HCT116 (cell line): ENCODE results near the gene FKBP6. TPM values are rescaled to one million over a fixed set of nuclear protein-coding genes. Genes with fewer than 3 reads are reported as not detected.
"Not testable (repeated sequence)": the region's sequence is repeated elsewhere in the genome, so short reads cannot be mapped to it uniquely, and the experiment has no call there.

Experiments
- ATAC-seq: fragments of 200-7000 bp; cut with Tn5 transposase; 2 replicates; pipeline ENCODE4 v1.9.1; 2020; ENCODE audit warnings: mild to moderate bottlenecking, moderate library complexity
- BruUV-seq: library from RNA; stranded (reverse); fragments of 400-500 nt; replicated peaks from 2 replicates; lab custom pipeline; 2021; lab: Mats Ljungman, UMichigan
- CTCF ChIA-PET: fragments of 300-600 bp; sonication (Branson Sonifier 250); formaldehyde crosslinking; loops from one replicate; lab custom pipeline; 2021; ENCODE audit warnings: antibody characterized with exemption; lab: Charles Lee
- POLR2A ChIA-PET: fragments of 300-600, 350-600 bp; sonication (Branson Sonifier 250); formaldehyde crosslinking; loops from one replicate; lab custom pipeline; 2021; ENCODE audit warnings: antibody characterized with exemption; lab: Charles Lee
- RAD21 ChIA-PET, 2 experiments: fragments of 300-600 bp; sonication (Branson Sonifier 250); formaldehyde crosslinking; loops; one replicate each; lab custom pipeline; 2023; ENCODE audit warnings: low total read pairs in 2 of 2; ENCODE audit not compliant: uncharacterized antibody in 2 of 2, unreplicated experiment in 2 of 2, low non-redundant PET in 1 of 2; lab: Charles Lee
- DNase-seq: peaks from one replicate; pipeline ENCODE4 v3.0.0-alpha.2; 2010; ENCODE audit warnings: low read depth, low spot score
- H2AFZ ChIP-seq: fragments of 200-600 bp; shearing (Covaris generic), sonication (generic); 2 replicates; pipeline ENCODE4 v1.6.1; 2017; ENCODE audit warnings: low read depth, mixed run types, mixed read lengths, antibody characterized with exemption, low read length; ENCODE audit not compliant: poor library complexity, severe bottlenecking
- H3K27ac ChIP-seq: 2 replicates; pipeline ENCODE4 v1.5.1; 2012; ENCODE audit warnings: low read depth, low read length
- H3K27me3 ChIP-seq: fragments of 200-600 bp; sonication (generic); 2 replicates; pipeline ENCODE4 v1.6.1; 2016; ENCODE audit warnings: mixed run types, low read length, mixed read lengths; ENCODE audit not compliant: insufficient read depth
- H3K36me3 ChIP-seq, 2 experiments: fragments of 200-500 bp in 1 of 2; fragments of 200-600 bp in 1 of 2; sonication (Bioruptor generic) in 1 of 2; sonication (generic) in 1 of 2; 2 replicates each; pipeline versions ENCODE4 v1.5.1 to v1.6.1; 2014 to 2016; ENCODE audit warnings: low read length in 2 of 2, inconsistent platforms in 1 of 2, mixed read lengths in 1 of 2, mixed run types in 1 of 2; ENCODE audit not compliant: insufficient read depth in 2 of 2, control insufficient read depth in 1 of 2
- H3K4me1 ChIP-seq, 2 experiments: fragments of 200-600 bp in 1 of 2; sonication (generic) in 1 of 2; 2 replicates each; pipeline versions ENCODE4 v1.5.1 to v1.6.1; 2012 to 2017; ENCODE audit warnings: low read length in 2 of 2, inconsistent platforms in 1 of 2, mild to moderate bottlenecking in 1 of 2, mixed read lengths in 1 of 2, mixed run types in 1 of 2, moderate library complexity in 1 of 2; ENCODE audit not compliant: insufficient read depth in 2 of 2, control insufficient read depth in 1 of 2
- H3K4me2 ChIP-seq: fragments of 200-600 bp; sonication (generic); 2 replicates; pipeline ENCODE4 v1.6.1; 2017; ENCODE audit warnings: mixed run types, low read length, mixed read lengths
- H3K4me3 ChIP-seq, 2 experiments: fragments of 200-600 bp in 1 of 2; sonication (generic) in 1 of 2; replicated peaks in 1 of 2; 2 replicates each; pipeline ENCODE4 v1.5.1; 2011 to 2016; ENCODE audit warnings: low read length in 2 of 2, control low read depth in 1 of 2, low read depth in 1 of 2, mild to moderate bottlenecking in 1 of 2, mixed read lengths in 1 of 2, mixed run types in 1 of 2
- H3K79me2 ChIP-seq: fragments of 200-600 bp; sonication (generic); 2 replicates; pipeline ENCODE4 v1.6.1; 2017; ENCODE audit warnings: mild to moderate bottlenecking, mixed run types, low read length, moderate library complexity, mixed read lengths; ENCODE audit not compliant: insufficient read depth
- H3K9ac ChIP-seq: fragments of 200-600 bp; sonication (generic); 2 replicates; pipeline ENCODE4 v1.6.1; 2016; ENCODE audit warnings: low read length, mixed read lengths
- H3K9me2 ChIP-seq: fragments of 200-600 bp; sonication (generic), shearing (Covaris generic); 2 replicates; pipeline ENCODE4 v1.6.1; 2017; ENCODE audit warnings: mixed run types, mild to moderate bottlenecking, moderate library complexity; ENCODE audit not compliant: insufficient read depth
- H3K9me3 ChIP-seq, 2 experiments: fragments of 200-500 bp in 1 of 2; fragments of 200-600 bp in 1 of 2; sonication (Bioruptor generic) in 1 of 2; sonication (generic) in 1 of 2; 2 replicates each; pipeline ENCODE4 v1.6.1; 2014 to 2017; ENCODE audit warnings: low read length in 2 of 2, mixed read lengths in 2 of 2, inconsistent platforms in 1 of 2, low read depth in 1 of 2, mild to moderate bottlenecking in 1 of 2, mixed run types in 1 of 2, moderate library complexity in 1 of 2; ENCODE audit not compliant: control insufficient read depth in 1 of 2, insufficient read depth in 1 of 2
- H4K20me1 ChIP-seq: fragments of 200-600 bp; sonication (generic), shearing (Covaris generic); 2 replicates; pipeline ENCODE4 v1.6.1; 2017; ENCODE audit warnings: mixed run types, mild to moderate bottlenecking, moderate library complexity; ENCODE audit not compliant: insufficient read depth
- CBX3 ChIP-seq: IDR thresholded peaks from 2 replicates; pipeline ENCODE4 v1.6.1; 2012; ENCODE audit warnings: low read depth
- CTCF ChIP-seq, 3 experiments: fragments of 200-600 bp in 1 of 3; sonication (generic) in 1 of 3; IDR thresholded peaks in 2 of 3; conservative IDR thresholded peaks in 1 of 3; 2 replicates each; pipeline ENCODE4 v1.5.1; 2012 to 2017; ENCODE audit warnings: low read depth in 2 of 3, low read length in 2 of 3, antibody characterized with exemption in 1 of 3, borderline replicate concordance in 1 of 3, control low read depth in 1 of 3, mild to moderate bottlenecking in 1 of 3, mixed read lengths in 1 of 3, mixed run types in 1 of 3, moderate library complexity in 1 of 3; ENCODE audit not compliant: insufficient read depth in 1 of 3
- MAX ChIP-seq: IDR thresholded peaks from 2 replicates; pipeline ENCODE4 v1.6.1; 2012
- RAD21 ChIP-seq: IDR thresholded peaks from 2 replicates; pipeline ENCODE4 v1.6.1; 2012; ENCODE audit warnings: low read depth, mild to moderate bottlenecking
- intact Hi-C: fragments of 100-400 bp; cut with micrococcal nuclease; formaldehyde crosslinking; loops from 2 replicates; pipeline ENCODE4 v1.10.0; 2022
- total RNA-seq: library from RNA; stranded (reverse); gene quantifications from one replicate; pipeline ENCODE4 v1.2.1, GENCODE V29; 2021; ENCODE audit not compliant: unreplicated experiment

FKBP6 gene
- total RNA-seq, 1 experiment from 2014 or later, result not detected

- H2AFZ ChIP-seq, result peak overlapping the region; percentile 73
- H3K9me2 ChIP-seq, H3K79me2 ChIP-seq, H3K27me3 ChIP-seq, H3K9me3 ChIP-seq, BruUV-seq: not testable (repeated sequence)
- ATAC-seq, result peak; percentile 15
- peak overlapping the region; percentile 66 for H3K4me2 ChIP-seq
- RAD21 ChIA-PET, result interaction anchor here in 1 of 2 experiments (1.0 kb wide), 1 partner anchor 128 kb away, joined by 3 read pairs; no protein-coding TSS in a partner anchor
- TF ChIP-seq CBX3, result 0 out of 2 replicates have a peak, but pooled peaks have one; percentile 1
- TF ChIP-seq, all 23 proteins: peak for 1; not testable (repeated sequence) for 22
- peak overlapping the region in 1 of 2 experiments; percentile 11; a peak in 1 of 4 replicates for H3K4me3 ChIP-seq
- DNase-seq, H3K27ac ChIP-seq, H4K20me1 ChIP-seq, H3K36me3 ChIP-seq, POLR2A ChIA-PET: not testable (repeated sequence)
- 0 out of 2 replicates have a peak overlapping the region, but pooled peaks have one; percentile 13 for H3K9ac ChIP-seq
- intact Hi-C loops, result loop anchor here (1.0 to 10.0 kb wide), 2 partner anchors 128 to 411 kb away; partner anchors contain the start of gene ABHD11
- CTCF ChIA-PET, result interaction anchor here (0.6 to 1.3 kb wide), 5 partner anchors 17 to 128 kb away, joined by 3 to 12 read pairs (median 3); no protein-coding TSS in a partner anchor
- H3K4me1 ChIP-seq, result peaks cover 0 to 11% of the 10 kb centered on the region in 2 experiments; a peak in 2 of 4 replicates
These were observed 4.4 kb upstream of the FKBP6 start for GRCh38 chr7:73323434-73324080.

GRCh38 chr7:73324081-73324845, 3.7 kb upstream of the FKBP6 start:
- peak; percentile 95 for ATAC-seq
- peak overlapping the region; percentile 66 for H3K4me2 ChIP-seq
- POLR2A ChIA-PET, result not testable (repeated sequence)

More at GRCh38 chr7:73324081-73324845, 3.7 kb upstream of the FKBP6 start:
- TF ChIP-seq RAD21, result peak; percentile 74
- 0 out of 2 replicates have a peak, but pooled peaks have one; percentile 36 for TF ChIP-seq MAX
- TF ChIP-seq CTCF (IDR thresholded peaks at IDR 0.05 in 2 of 3, conservative IDR thresholded peaks at IDR 0.05 in 1 of 3; ENCODE audit: borderline replicate concordance in 1 of 3, insufficient read depth in 1 of 3, low read depth in 2 of 3, low read length in 2 of 3), result peak; percentile 50 to 59 (median 51); a peak in 5 of 6 replicates
- peak; percentile 62 for DNase-seq
- H3K9me3 ChIP-seq, H4K20me1 ChIP-seq, H3K27ac ChIP-seq, H3K79me2 ChIP-seq, H3K9me2 ChIP-seq, H3K36me3 ChIP-seq, BruUV-seq, H3K27me3 ChIP-seq: not testable (repeated sequence)
- ChIA-PET RAD21 (interaction anchor here in 1 of 2 experiments (1.0 kb wide), 1 partner anchor 127 kb away, joined by 3 read pairs; no protein-coding TSS in a partner anchor), CTCF (interaction anchor here (0.6 to 1.5 kb wide), 6 partner anchors 16 to 127 kb away, joined by 3 to 12 read pairs (median 3); no protein-coding TSS in a partner anchor)
- Histone ChIP-seq H2AFZ (peak overlapping the region; percentile 73), H3K4me1 (peaks cover 0 to 11% of the 10 kb centered on the region in 2 experiments; a peak in 2 of 4 replicates), H3K4me3 (peak overlapping the region in 1 of 2 experiments; percentile 11; a peak in 1 of 4 replicates), H3K9ac (0 out of 2 replicates have a peak overlapping the region, but pooled peaks have one; percentile 13)
- intact Hi-C loops, result loop anchor here (1.0 to 10.0 kb wide), 2 partner anchors 127 to 411 kb away; partner anchors contain the start of gene ABHD11
